HG03139 (cell line): Measurements from ENCODE around the gene OPRM1.
"Not testable (repeated sequence)": the region's sequence is repeated elsewhere in the genome, so short reads cannot be mapped to it uniquely, and the experiment has no call there.

ENCODE experiments used
- ATAC-seq: cut with Tn5 transposase; IDR thresholded peaks from one replicate; pipeline ENCODE4 v1.9.1; 2021; ENCODE audit not compliant: unreplicated experiment

The OPRM1 gene

GRCh38 chr6:154140743-154141142, 101.7 kb downstream of the OPRM1 start:
- ATAC-seq, result no peak

GRCh38 chr6:154143753-154144152, 104.7 kb downstream of the OPRM1 start:
- ATAC-seq, result no peak

- no peak for ATAC-seq
These were observed 115.4 kb downstream of the OPRM1 start for GRCh38 chr6:154154389-154154967.

GRCh38 chr6:154156135-154156896, 117.3 kb downstream of the OPRM1 start:
- ATAC-seq, result peak; percentile 62

GRCh38 chr6:154157082-154157481, 118.0 kb downstream of the OPRM1 start:
- peak; percentile 47 for ATAC-seq

GRCh38 chr6:154157706-154158105, 118.7 kb downstream of the OPRM1 start:
- no peak for ATAC-seq

- no peak for ATAC-seq
These were observed 120.1 kb downstream of the OPRM1 start for GRCh38 chr6:154159126-154159525.

GRCh38 chr6:154161689-154162088, 122.6 kb downstream of the OPRM1 start:
- ATAC-seq, result peak; percentile 50

- ATAC-seq, result no peak
These were observed 125.4 kb downstream of the OPRM1 start for GRCh38 chr6:154164397-154164796.

GRCh38 chr6:154165478-154165877, 126.4 kb downstream of the OPRM1 start:
- no peak for ATAC-seq

GRCh38 chr6:154166140-154166539, 127.1 kb downstream of the OPRM1 start:
- ATAC-seq, result no peak

GRCh38 chr6:154167126-154167525, 128.1 kb downstream of the OPRM1 start:
- ATAC-seq, result no peak

GRCh38 chr6:154169193-154169847, 130.3 kb downstream of the OPRM1 start:
- no peak for ATAC-seq

GRCh38 chr6:154170106-154170505, 131.1 kb downstream of the OPRM1 start:
- no peak for ATAC-seq

- not testable (repeated sequence) for ATAC-seq
These were observed 133.4 kb downstream of the OPRM1 start for GRCh38 chr6:154172393-154172792.

GRCh38 chr6:154179434-154179833, 140.4 kb downstream of the OPRM1 start:
- no peak for ATAC-seq

- ATAC-seq, result no peak
These were observed 148.2 kb downstream of the OPRM1 start for GRCh38 chr6:154187203-154187602.

- no peak for ATAC-seq
These were observed 148.7 kb downstream of the OPRM1 start for GRCh38 chr6:154187714-154188113.

GRCh38 chr6:154196333-154196885, 157.4 kb downstream of the OPRM1 start:
- no peak for ATAC-seq

- no peak for ATAC-seq
These were observed 158.3 kb downstream of the OPRM1 start for GRCh38 chr6:154197196-154197860.

GRCh38 chr6:154201688-154202087, 162.6 kb downstream of the OPRM1 start:
- not testable (repeated sequence) for ATAC-seq
